Transverse colon (tissue), 4 donors: ENCODE data around the gene ITGA7. TPM values are rescaled to one million over a fixed set of nuclear protein-coding genes. Genes with fewer than 3 reads are reported as not detected.

ENCODE experiments used
- DNase-seq: peaks from one replicate; pipeline ENCODE4 v3.0.0-alpha.2; 2019
- H3K27ac ChIP-seq, 4 donors: fragments of 200-600 bp; sonication (generic); 2 replicates each; pipeline ENCODE4 v1.5.1; 2016 to 2018; ENCODE audit warnings: inconsistent platforms in 4 of 4
- H3K27me3 ChIP-seq: fragments of 200-600 bp; sonication (generic); 2 replicates; pipeline ENCODE4 v1.5.1; 2017; ENCODE audit warnings: inconsistent platforms
- H3K36me3 ChIP-seq, 4 donors: fragments of 200-600 bp; sonication (generic); 2 replicates each; pipeline ENCODE4 v1.5.1; 2017 to 2019; ENCODE audit warnings: inconsistent platforms in 4 of 4
- H3K4me1 ChIP-seq, 4 donors: fragments of 200-600 bp; sonication (generic); 2 replicates each; pipeline ENCODE4 v1.5.1; 2017 to 2020; ENCODE audit warnings: inconsistent platforms in 4 of 4
- H3K4me3 ChIP-seq, 4 donors: fragments of 200-600 bp; sonication (generic); 1 replicate in 1 of 4; 2 replicates in 3 of 4; pipeline versions ENCODE4 v1.5.1 to v1.6.1; 2017 to 2019; ENCODE audit warnings: inconsistent platforms in 4 of 4
- H3K9me3 ChIP-seq, 2 donors: fragments of 200-600 bp; sonication (generic); 2 replicates each; pipeline ENCODE4 v1.5.1; 2017 to 2019; ENCODE audit warnings: inconsistent platforms in 2 of 2
- CTCF ChIP-seq, 5 experiments: fragments of 200-600 bp in 3 of 5; fragments of 450-650 bp in 2 of 5; sonication (generic) in 3 of 5; IDR thresholded peaks; 1 replicate in 2 of 5; 2 replicates in 3 of 5; pipeline ENCODE4 v1.5.1; 2016 to 2017; ENCODE audit warnings: antibody characterized with exemption in 5 of 5, inconsistent platforms in 3 of 5, mild to moderate bottlenecking in 2 of 5, moderate library complexity in 1 of 5
- EP300 ChIP-seq: sonication (generic); formaldehyde crosslinking; IDR thresholded peaks from one replicate; pipeline ENCODE4 v1.6.1; 2017; ENCODE audit warnings: antibody characterized with exemption, low read depth
- POLR2A ChIP-seq: fragments of 450-650 bp; IDR thresholded peaks from one replicate; pipeline ENCODE4 v1.6.1; 2016; ENCODE audit warnings: antibody characterized with exemption, mild to moderate bottlenecking, moderate library complexity
- POLR2AphosphoS5 ChIP-seq, 3 donors: sonication (generic); formaldehyde crosslinking; IDR thresholded peaks; one replicate each; pipeline ENCODE4 v1.6.1; 2016; ENCODE audit warnings: antibody characterized with exemption in 3 of 3
- WGBS, 2 donors: methylation state at CpG; one replicate each; pipeline ENCODE4 v1.1.5; 2018; ENCODE audit warnings: low coverage in 1 of 2; 5-methylcytosine and 5-hydroxymethylcytosine counted together
- in situ Hi-C, 4 donors: fragments of 200-750 bp; cut with MboI; loops; one replicate each; pipeline versions ENCODE4 v1.15.0 to v1.15.1; 2017; ENCODE audit warnings: low sequenced_read_pairs in 3 of 4, low pct_ligation_motif_present in 1 of 4, low pct_unique_long_range_greater_than_20kb in 1 of 4
- intact Hi-C: fragments of 100-400 bp; cut with DNase I; formaldehyde crosslinking; loops from one replicate; pipeline ENCODE4 v1.15.1; 2023; ENCODE audit warnings: low total_unique reads
- total RNA-seq, 4 donors: library from RNA; depleted of rRNA; stranded (reverse); fragments of >200 nt; gene quantifications; one replicate each; pipeline ENCODE4 v1.1.0, GENCODE V29; 2016

Gene ITGA7
- total RNA-seq, 4 donors from 2014 or later, result 14.4 to 125 (median 23.6) TPM

GRCh38 chr12:55698965-55699364 lies 8.7 kb downstream of the ITGA7 start:
- in situ Hi-C loops, result no loop called here
- Histone ChIP-seq H3K27me3 (no peaks in the 10 kb centered on the region), H3K36me3 (no peaks in the 10 kb centered on the region), H3K4me1 (peaks cover 0 to 9% (median 0%) of the 10 kb centered on the region in 4 donors), H3K9me3 (no peaks in the 10 kb centered on the region), H3K4me3 (no peak overlapping the region), H3K27ac (no peak overlapping the region)
- intact Hi-C loops, result no loop called here
- 75 to 100% methylated on average over 1 of the region's 1 CpG for WGBS, 2 donors
- TF ChIP-seq CTCF (IDR thresholded peaks at IDR 0.05) (no peak), POLR2AphosphoS5 (IDR thresholded peaks at IDR 0.05) (no peak), POLR2A (no peak), EP300 (no peak)
- DNase-seq, result peak; percentile 3

- Histone ChIP-seq H3K9me3 (no peaks in the 10 kb centered on the region), H3K4me3 (no peak overlapping the region), H3K27me3 (no peaks in the 10 kb centered on the region), H3K36me3 (no peaks in the 10 kb centered on the region), H3K4me1 (peaks cover 0 to 9% (median 0%) of the 10 kb centered on the region in 4 donors), H3K27ac (no peak overlapping the region)
- in situ Hi-C loops, result no loop called here
- 53 to 92% methylated on average over 2 to 16 of the region's 16 CpGs for WGBS, 2 donors
- intact Hi-C loops, result no loop called here
- TF ChIP-seq CTCF (IDR thresholded peaks at IDR 0.05), result no peak
- no peak for TF ChIP-seq EP300
- TF ChIP-seq POLR2A, result no peak
- TF ChIP-seq POLR2AphosphoS5 (IDR thresholded peaks at IDR 0.05), result no peak
- peak; percentile 2 for DNase-seq
Measured at GRCh38 chr12:55698241-55698955, 9.3 kb downstream of the ITGA7 start.

GRCh38 chr12:55697686-55698085 lies 10.0 kb downstream of the ITGA7 start:
- H3K9me3 ChIP-seq, result no peaks in the 10 kb centered on the region
- peak; percentile 5 for DNase-seq
- H3K27me3 ChIP-seq, result no peaks in the 10 kb centered on the region
- peaks cover 0 to 5% (median 0%) of the 10 kb centered on the region in 4 donors for H3K4me1 ChIP-seq
- TF ChIP-seq POLR2A, result no peak
- no peak for TF ChIP-seq EP300
- TF ChIP-seq CTCF (IDR thresholded peaks at IDR 0.05), result no peak
- no peak for TF ChIP-seq POLR2AphosphoS5 (IDR thresholded peaks at IDR 0.05)
- no peaks in the 10 kb centered on the region for H3K36me3 ChIP-seq
- intact Hi-C loops (no loop called here), in situ Hi-C loops (no loop called here)
- no peak overlapping the region for H3K4me3 ChIP-seq
- 88% methylated on average over 7 of the region's 7 CpGs; no CpG with 5 or more reads in 1 of the 2 donors for whole genome bisulfite sequencing, 2 donors
- H3K27ac ChIP-seq, result no peak overlapping the region

GRCh38 chr12:55696796-55697462 lies 10.8 kb downstream of the ITGA7 start:
- Histone ChIP-seq H3K4me1 (no peaks in the 10 kb centered on the region), H3K9me3 (no peaks in the 10 kb centered on the region), H3K4me3 (no peak overlapping the region), H3K36me3 (no peaks in the 10 kb centered on the region), H3K27ac (no peak overlapping the region), H3K27me3 (no peaks in the 10 kb centered on the region)
- WGBS, 2 donors, result 85 to 90% methylated on average over 2 to 13 of the region's 19 CpGs
- intact Hi-C loops (no loop called here), in situ Hi-C loops (no loop called here)
- no peak for TF ChIP-seq CTCF (IDR thresholded peaks at IDR 0.05)
- no peak for TF ChIP-seq EP300
- TF ChIP-seq POLR2A, result no peak
- TF ChIP-seq POLR2AphosphoS5 (IDR thresholded peaks at IDR 0.05), result no peak
- DNase-seq, result no peak
